Peyer's patch (tissue), 4 donors: ENCODE measurements around the gene SLC32A1. TPM values are rescaled to one million over a fixed set of nuclear protein-coding genes. Genes with fewer than 3 reads are reported as not detected.

Experiments
- DNase-seq, 3 donors: peaks; one replicate each; pipeline ENCODE4 v3.0.0-alpha.2; 2017 to 2019
- H3K27ac ChIP-seq, 4 donors: fragments of 200-600 bp; sonication (generic); one replicate each; pipeline ENCODE4 v1.5.1; 2016 to 2019
- H3K27me3 ChIP-seq, 2 donors: fragments of 200-600 bp; sonication (generic); one replicate each; pipeline ENCODE4 v1.5.1; 2019
- H3K36me3 ChIP-seq, 3 donors: fragments of 200-600 bp; sonication (generic); one replicate each; pipeline ENCODE4 v1.5.1; 2016 to 2019
- H3K4me1 ChIP-seq, 4 donors: fragments of 200-600 bp; sonication (generic); one replicate each; pipeline ENCODE4 v1.5.1; 2016 to 2019
- H3K4me3 ChIP-seq, 4 donors: fragments of 200-600 bp; sonication (generic); 1 replicate in 3 of 4; 2 replicates in 1 of 4; pipeline ENCODE4 v1.5.1; 2016 to 2019; ENCODE audit warnings: mild to moderate bottlenecking in 1 of 4
- H3K9me3 ChIP-seq, 4 donors: fragments of 200-600 bp; sonication (generic); one replicate each; pipeline ENCODE4 v1.5.1; 2016 to 2019; ENCODE audit warnings: mild to moderate bottlenecking in 1 of 4
- CTCF ChIP-seq, 6 experiments: fragments of 450-650 bp in 4 of 6; fragments of 200-600 bp in 2 of 6; sonication (generic) in 1 of 6; IDR thresholded peaks; one replicate each; pipeline ENCODE4 v1.5.1; 2017 to 2019; ENCODE audit warnings: antibody characterized with exemption in 6 of 6, mild to moderate bottlenecking in 3 of 6, moderate library complexity in 1 of 6
- POLR2A ChIP-seq, 2 donors: fragments of 450-650 bp; IDR thresholded peaks; one replicate each; pipeline ENCODE4 v1.5.1; 2017; ENCODE audit warnings: antibody characterized with exemption in 2 of 2, mild to moderate bottlenecking in 2 of 2, moderate library complexity in 2 of 2
- total RNA-seq, 4 donors: library from RNA; depleted of rRNA; stranded (reverse); fragments of >200 nt; gene quantifications; one replicate each; pipeline ENCODE4 v1.1.0, GENCODE V29; 2016

SLC32A1 gene
- total RNA-seq, 4 donors from 2014 or later: not detected

- Histone ChIP-seq H3K36me3 (no peaks in the 10 kb centered on the region), H3K27ac (no peak overlapping the region), H3K4me1 (no peaks in the 10 kb centered on the region), H3K27me3 (no peaks in the 10 kb centered on the region), H3K4me3 (no peak overlapping the region), H3K9me3 (no peaks in the 10 kb centered on the region)
- DNase-seq: no peak
- no peak for TF ChIP-seq POLR2A (IDR thresholded peaks at IDR 0.05)
- TF ChIP-seq CTCF (IDR thresholded peaks at IDR 0.05): no peak
Observed at GRCh38 chr20:38685853-38686473, 38.3 kb upstream of the SLC32A1 start.

GRCh38 chr20:38692436-38693411 lies 31.6 kb upstream of the SLC32A1 start:
- H3K27ac ChIP-seq: no peak overlapping the region
- no peaks in the 10 kb centered on the region for H3K4me1 ChIP-seq
- H3K4me3 ChIP-seq: no peak overlapping the region
- no peaks in the 10 kb centered on the region for H3K36me3 ChIP-seq
- H3K27me3 ChIP-seq: no peaks in the 10 kb centered on the region
- H3K9me3 ChIP-seq: no peaks in the 10 kb centered on the region
- peak in 1 of 3 donors; percentile 59 for DNase-seq
- TF ChIP-seq POLR2A (IDR thresholded peaks at IDR 0.05): no peak
- TF ChIP-seq CTCF (IDR thresholded peaks at IDR 0.05): no peak

GRCh38 chr20:38697306-38697705 lies 27.0 kb upstream of the SLC32A1 start:
- no peak for TF ChIP-seq POLR2A (IDR thresholded peaks at IDR 0.05)
- TF ChIP-seq CTCF (IDR thresholded peaks at IDR 0.05): no peak
- Histone ChIP-seq H3K4me3 (no peak overlapping the region), H3K4me1 (no peaks in the 10 kb centered on the region), H3K36me3 (no peaks in the 10 kb centered on the region), H3K27me3 (no peaks in the 10 kb centered on the region), H3K27ac (no peak overlapping the region), H3K9me3 (no peaks in the 10 kb centered on the region)
- DNase-seq: no peak

GRCh38 chr20:38698541-38698940 lies 25.7 kb upstream of the SLC32A1 start:
- TF ChIP-seq POLR2A (IDR thresholded peaks at IDR 0.05) (no peak), CTCF (IDR thresholded peaks at IDR 0.05) (no peak)
- no peaks in the 10 kb centered on the region for H3K27me3 ChIP-seq
- H3K4me3 ChIP-seq: no peak overlapping the region
- H3K27ac ChIP-seq: no peak overlapping the region
- DNase-seq: no peak
- H3K36me3 ChIP-seq: no peaks in the 10 kb centered on the region
- H3K9me3 ChIP-seq: no peaks in the 10 kb centered on the region
- H3K4me1 ChIP-seq: no peaks in the 10 kb centered on the region

GRCh38 chr20:38700141-38700540 lies 24.1 kb upstream of the SLC32A1 start:
- DNase-seq: no peak
- Histone ChIP-seq H3K27me3 (no peaks in the 10 kb centered on the region), H3K27ac (no peak overlapping the region)

More at GRCh38 chr20:38700141-38700540, 24.1 kb upstream of the SLC32A1 start:
- Histone ChIP-seq H3K4me3 (no peak overlapping the region), H3K4me1 (no peaks in the 10 kb centered on the region), H3K9me3 (no peaks in the 10 kb centered on the region), H3K36me3 (no peaks in the 10 kb centered on the region)
- no peak for TF ChIP-seq POLR2A (IDR thresholded peaks at IDR 0.05)
- no peak for TF ChIP-seq CTCF (IDR thresholded peaks at IDR 0.05)
